GM12878 (cell line): Measurements from ENCODE around the gene CBX7. TPM values are rescaled to one million over a fixed set of nuclear protein-coding genes. Genes with fewer than 3 reads are reported as not detected.

Source experiments
- ATAC-seq: fragments of 200-7000 bp; cut with Tn5 transposase; 3 replicates; pipeline ENCODE4 v1.9.1; 2020; ENCODE audit warnings: mild to moderate bottlenecking, moderate library complexity
- BruUV-seq: library from RNA; stranded (reverse); fragments of 400-500 nt; replicated peaks from 2 replicates; lab custom pipeline; 2021; lab: Mats Ljungman, UMichigan
- CTCF ChIA-PET: fragments of 300-600 bp; sonication (Branson Sonifier 250); formaldehyde crosslinking; extraction: SDS; loops from one replicate; lab custom pipeline; 2021; ENCODE audit warnings: inconsistent platforms; lab: Yijun Ruan, JAX
- POLR2A ChIA-PET: fragments of 350-600 bp; formaldehyde crosslinking; extraction: SDS; loops from one replicate; lab custom pipeline; 2021; ENCODE audit warnings: inconsistent platforms; lab: Charles Lee
- RAD21 ChIA-PET: fragments of 300-600 bp; sonication (Branson Sonifier 250); formaldehyde crosslinking; loops from one replicate; lab custom pipeline; 2023; ENCODE audit warnings: antibody characterized with exemption; ENCODE audit not compliant: unreplicated experiment; lab: Charles Lee
- SMC1A ChIA-PET: fragments of 300-600 bp; sonication (Branson Sonifier 250); formaldehyde crosslinking; loops from one replicate; lab custom pipeline; 2023; ENCODE audit not compliant: unreplicated experiment, uncharacterized antibody; lab: Charles Lee
- DNase-seq: peaks from one replicate; pipeline ENCODE4 v3.0.0-alpha.2; 2011; ENCODE audit warnings: low read depth, low spot score
- FAIRE-seq: peaks from 3 replicates; lab custom pipeline; 2011; peaks lifted over from hg19 to GRCh38; lab: Jason Lieb, UNC
- H2AFZ ChIP-seq: 2 replicates; pipeline ENCODE4 v1.6.0; 2011; ENCODE audit warnings: low read depth, low read length, control low read depth; ENCODE audit not compliant: control insufficient read depth
- H3K27ac ChIP-seq: 2 replicates; pipeline ENCODE4 v1.5.1; 2011; ENCODE audit warnings: control low read depth; ENCODE audit not compliant: control insufficient read depth, insufficient read depth
- H3K27me3 ChIP-seq, 2 experiments: replicated peaks in 1 of 2; 2 replicates each; pipeline versions ENCODE4 v1.6.0 to v1.6.1; 2011; ENCODE audit warnings: low read length in 1 of 2; ENCODE audit not compliant: control insufficient read depth in 2 of 2, insufficient read depth in 2 of 2
- H3K36me3 ChIP-seq, 2 experiments: 2 replicates each; pipeline ENCODE4 v1.5.1; 2011; ENCODE audit warnings: low read length in 1 of 2; ENCODE audit not compliant: control insufficient read depth in 2 of 2, insufficient read depth in 2 of 2
- H3K4me1 ChIP-seq: 2 replicates; pipeline ENCODE4 v1.6.1; 2011; ENCODE audit warnings: mild to moderate bottlenecking, low read length, moderate library complexity, mixed read lengths; ENCODE audit not compliant: control insufficient read depth, insufficient read depth
- H3K4me2 ChIP-seq: 2 replicates; pipeline ENCODE4 v1.6.0; 2011; ENCODE audit warnings: control low read depth; ENCODE audit not compliant: control insufficient read depth, insufficient read depth
- H3K4me3 ChIP-seq: fragments of 200-600 bp; sonication (generic); 2 replicates; pipeline ENCODE4 v1.5.1; 2016
- H3K79me2 ChIP-seq: 2 replicates; pipeline ENCODE4 v1.6.0; 2011; ENCODE audit warnings: low read length; ENCODE audit not compliant: control insufficient read depth, insufficient read depth
- H3K9ac ChIP-seq: 2 replicates; pipeline ENCODE4 v1.8.0; 2011; ENCODE audit warnings: low read length, control low read depth, mixed read lengths; ENCODE audit not compliant: control insufficient read depth, insufficient read depth
- H3K9me3 ChIP-seq: replicated peaks from 3 replicates; pipeline ENCODE4 v1.5.1; 2011; ENCODE audit warnings: mild to moderate bottlenecking, low read length; ENCODE audit not compliant: control insufficient read depth, insufficient read depth
- H4K20me1 ChIP-seq: 2 replicates; pipeline ENCODE4 v1.6.0; 2011; ENCODE audit not compliant: control insufficient read depth, insufficient read depth
- CEBPB ChIP-seq, 2 experiments: fragments of 150-350 bp in 1 of 2; IDR thresholded peaks; 2 replicates each; pipeline ENCODE4 v1.6.1; 2012 to 2014; ENCODE audit warnings: low read depth in 2 of 2, low read length in 2 of 2, borderline replicate concordance in 1 of 2, inconsistent platforms in 1 of 2
- CEBPZ ChIP-seq: fragments of 150-350 bp; IDR thresholded peaks from 2 replicates; pipeline ENCODE4 v1.6.1; 2016; ENCODE audit warnings: low read depth, low read length
- EED ChIP-seq: sonication (generic); IDR thresholded peaks from 2 replicates; pipeline ENCODE4 v1.6.1; 2016; ENCODE audit warnings: antibody characterized with exemption, low read depth
- HDGF ChIP-seq: fragments of 450-650 bp; IDR thresholded peaks from 2 replicates; pipeline ENCODE4 v1.6.1; 2016; ENCODE audit warnings: antibody characterized with exemption
- MTA2 ChIP-seq: fragments of 450-650 bp; IDR thresholded peaks from 2 replicates; pipeline ENCODE4 v1.6.1; 2016; ENCODE audit warnings: low read depth, mild to moderate bottlenecking, moderate library complexity
- NFIC ChIP-seq: IDR thresholded peaks from 2 replicates; pipeline ENCODE4 v1.6.1; 2012; ENCODE audit warnings: low read depth, mild to moderate bottlenecking, inconsistent platforms, low read length, moderate library complexity
- NFYB ChIP-seq: IDR thresholded peaks from 2 replicates; pipeline ENCODE4 v1.6.1; 2011; ENCODE audit warnings: low read depth, mild to moderate bottlenecking, low read length, improper control_type of control experiment, moderate library complexity; ENCODE audit not compliant: insufficient read depth
- NKRF ChIP-seq: fragments of 450-650 bp; conservative IDR thresholded peaks from 2 replicates; pipeline ENCODE4 v1.6.1; 2017; ENCODE audit warnings: mild to moderate bottlenecking, moderate library complexity
- NR2C2 ChIP-seq: IDR thresholded peaks from 2 replicates; pipeline ENCODE4 v1.6.1; 2011; ENCODE audit warnings: borderline replicate concordance, low read depth; ENCODE audit not compliant: control insufficient read depth, insufficient read length
- POU2F2 ChIP-seq: IDR thresholded peaks from 3 replicates; pipeline ENCODE4 v1.6.1; 2011; ENCODE audit warnings: low read depth, mild to moderate bottlenecking, low read length, borderline replicate concordance
- RCOR1 ChIP-seq: conservative IDR thresholded peaks from 2 replicates; pipeline ENCODE4 v1.6.1; 2012; ENCODE audit warnings: low read depth, low read length, improper control_type of control experiment
- SIN3A ChIP-seq: IDR thresholded peaks from 2 replicates; pipeline ENCODE4 v1.6.1; 2012; ENCODE audit warnings: low read depth, low read length, improper control_type of control experiment
- SMAD1 ChIP-seq: fragments of 450-650 bp; IDR thresholded peaks from 2 replicates; pipeline ENCODE4 v1.6.1; 2018; ENCODE audit warnings: mild to moderate bottlenecking, low read depth; ENCODE audit not compliant: partially characterized antibody
- SMAD5 ChIP-seq: IDR thresholded peaks from 2 replicates; pipeline ENCODE4 v1.6.1; 2016; ENCODE audit warnings: antibody characterized with exemption, low read depth
- ZNF274 ChIP-seq: IDR thresholded peaks from one replicate; pipeline ENCODE4 v1.8.0; 2011; ENCODE audit not compliant: insufficient read length, insufficient read depth
- ZNF622 ChIP-seq: fragments of 450-650 bp; IDR thresholded peaks from 2 replicates; pipeline ENCODE4 v1.6.1; 2017; ENCODE audit warnings: mild to moderate bottlenecking, inconsistent platforms
- WGBS: methylation state at CpG from one replicate; pipeline ENCODE4 v1.1.6; 2016; ENCODE audit warnings: low lambda C conversion rate; ENCODE audit not compliant: insufficient replicate concordance, insufficient coverage; ENCODE audit errors: missing lambda C conversion rate; 5-methylcytosine and 5-hydroxymethylcytosine counted together
- in situ Hi-C: fragments of 300-500 bp; cut with MboI; formaldehyde crosslinking; loops from 9 replicates; pipeline ENCODE4 v1.14.3; 2018; ENCODE audit warnings: mixed read lengths
- intact Hi-C: fragments of 100-400 bp; cut with micrococcal nuclease; formaldehyde crosslinking; loops from one replicate; pipeline ENCODE4 v1.14.2; 2022; ENCODE audit not compliant: unreplicated experiment
- polyA plus RNA-seq, 11 experiments: library from polyadenylated mRNA; depleted of rRNA in 4 of 11; unstranded in 6 of 11; stranded (reverse) in 5 of 11; fragments of >200 nt; fragmentation: Nextera tagmentation in 4 of 11; fragmentation: Illumina TruSeq in 1 of 11; extraction: Ambion mirVana in 4 of 11; extraction: Trizol in 1 of 11; gene quantifications; 1 replicate in 1 of 11; 2 replicates in 10 of 11; pipeline versions ENCODE4 v1.2.1 to v1.2.3, GENCODE V29; 2011 to 2016; ENCODE audit warnings: inconsistent platforms in 2 of 11, missing spikeins in 2 of 11, low read depth in 1 of 11
- total RNA-seq, 4 experiments: library from RNA; depleted of rRNA in 3 of 4; stranded (reverse); fragments of >200 nt in 3 of 4; fragmentation: Illumina TruSeq in 1 of 4; extraction: Trizol in 1 of 4; gene quantifications; 2 replicates each; pipeline versions ENCODE4 v1.2.1 to v1.2.3, GENCODE V29; 2013 to 2021
- TF ChIP-seq, protein P1 (sequence below), 3 experiments: IDR thresholded peaks in 2 of 3; conservative IDR thresholded peaks in 1 of 3; 2 replicates each; pipeline ENCODE4 v1.5.1; 2011; ENCODE audit warnings: low read depth in 3 of 3, low read length in 3 of 3, mild to moderate bottlenecking in 3 of 3, control low read depth in 2 of 3, moderate library complexity in 2 of 3, inconsistent platforms in 1 of 3, mixed read lengths in 1 of 3; ENCODE audit not compliant: control insufficient read depth in 2 of 3, insufficient read depth in 1 of 3; ENCODE audit errors: extremely low read depth in 1 of 3

CBX7 gene
- total and polyA plus RNA-seq, 10 of the 15 experiments (the other 5 are each of a cell fraction or from before 2014, with no cell fraction given): 0.18 to 17.2 (median 5.6) TPM

- H3K9ac ChIP-seq: no peak overlapping the region
- intact Hi-C loops (no loop called here), in situ Hi-C loops (no loop called here)
- RAD21 ChIA-PET: no interaction called here
- H4K20me1 ChIP-seq: no peaks in the 10 kb centered on the region
- no peak for TF ChIP-seq ZNF274
- TF ChIP-seq EED: no peak
- TF ChIP-seq CEBPB (IDR thresholded peaks at IDR 0.05; ENCODE audit: borderline replicate concordance in 1 of 2, low read depth in 2 of 2, low read length in 2 of 2): no peak
- TF ChIP-seq, protein P1, sequence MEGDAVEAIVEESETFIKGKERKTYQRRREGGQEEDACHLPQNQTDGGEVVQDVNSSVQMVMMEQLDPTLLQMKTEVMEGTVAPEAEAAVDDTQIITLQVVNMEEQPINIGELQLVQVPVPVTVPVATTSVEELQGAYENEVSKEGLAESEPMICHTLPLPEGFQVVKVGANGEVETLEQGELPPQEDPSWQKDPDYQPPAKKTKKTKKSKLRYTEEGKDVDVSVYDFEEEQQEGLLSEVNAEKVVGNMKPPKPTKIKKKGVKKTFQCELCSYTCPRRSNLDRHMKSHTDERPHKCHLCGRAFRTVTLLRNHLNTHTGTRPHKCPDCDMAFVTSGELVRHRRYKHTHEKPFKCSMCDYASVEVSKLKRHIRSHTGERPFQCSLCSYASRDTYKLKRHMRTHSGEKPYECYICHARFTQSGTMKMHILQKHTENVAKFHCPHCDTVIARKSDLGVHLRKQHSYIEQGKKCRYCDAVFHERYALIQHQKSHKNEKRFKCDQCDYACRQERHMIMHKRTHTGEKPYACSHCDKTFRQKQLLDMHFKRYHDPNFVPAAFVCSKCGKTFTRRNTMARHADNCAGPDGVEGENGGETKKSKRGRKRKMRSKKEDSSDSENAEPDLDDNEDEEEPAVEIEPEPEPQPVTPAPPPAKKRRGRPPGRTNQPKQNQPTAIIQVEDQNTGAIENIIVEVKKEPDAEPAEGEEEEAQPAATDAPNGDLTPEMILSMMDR (IDR thresholded peaks at IDR 0.05 in 2 of 3, conservative IDR thresholded peaks at IDR 0.05 in 1 of 3; ENCODE audit: control insufficient read depth in 2 of 3, extremely low read depth in 1 of 3, insufficient read depth in 1 of 3, low read depth in 3 of 3, low read length in 3 of 3): no peak; a peak in 1 of 6 replicates
- TF ChIP-seq RCOR1: no peak
- TF ChIP-seq NFIC: no peak
- no peak for TF ChIP-seq POU2F2
- TF ChIP-seq CEBPZ: no peak
- TF ChIP-seq SIN3A: no peak
- TF ChIP-seq ZNF622: no peak
- TF ChIP-seq NKRF: no peak
- TF ChIP-seq HDGF: no peak
- TF ChIP-seq MTA2: no peak
- TF ChIP-seq SMAD1: no peak
- TF ChIP-seq NR2C2: no peak
- TF ChIP-seq SMAD5: no peak
- TF ChIP-seq NFYB: no peak
- H3K27me3 ChIP-seq: no peaks in the 10 kb centered on the region
- 54% methylated on average over 11 of the region's 11 CpGs for WGBS
- SMC1A ChIA-PET: no interaction called here
- H2AFZ ChIP-seq: no peak overlapping the region
- H3K4me3 ChIP-seq: no peak overlapping the region
- CTCF ChIA-PET: no interaction called here
- no peak overlapping the region for H3K27ac ChIP-seq
- no peaks in the 10 kb centered on the region for H3K36me3 ChIP-seq
- FAIRE-seq: no peak
- no peak overlapping the region for H3K4me2 ChIP-seq
- no peaks in the 10 kb centered on the region; the same call in 2 of the 3 replicates for H3K9me3 ChIP-seq
- POLR2A ChIA-PET: no interaction called here
- no peak for ATAC-seq
- H3K4me1 ChIP-seq: no peaks in the 10 kb centered on the region
- no TSS peak for BruUV-seq
- no peak for DNase-seq
- H3K79me2 ChIP-seq: no peaks in the 10 kb centered on the region
Observed at GRCh38 chr22:39185601-39186012, 33.1 kb upstream of the CBX7 start.
